Ectodermal cell (in vitro differentiated cells): ENCODE measurements around the gene STRADA.

Experiments used
- H3K27ac ChIP-seq: 2 replicates; pipeline ENCODE4 v1.7.0; 2013; ENCODE audit warnings: mild to moderate bottlenecking, low read depth, low read length; ENCODE audit not compliant: insufficient read depth, poor library complexity, severe bottlenecking
- H3K27me3 ChIP-seq: 2 replicates; pipeline ENCODE4 v1.7.0; 2013; ENCODE audit warnings: mild to moderate bottlenecking, low read length; ENCODE audit not compliant: insufficient read depth, control insufficient read depth, poor library complexity, severe bottlenecking
- H3K36me3 ChIP-seq: one replicate; pipeline ENCODE4 v1.7.0; 2013; ENCODE audit warnings: low read length; ENCODE audit not compliant: control insufficient read depth, insufficient read depth
- H3K4me1 ChIP-seq: one replicate; pipeline ENCODE4 v1.7.0; 2013; ENCODE audit warnings: low read length; ENCODE audit not compliant: control insufficient read depth, insufficient read depth
- H3K4me3 ChIP-seq: 2 replicates; pipeline ENCODE4 v1.7.0; 2013; ENCODE audit warnings: low read depth, low read length, control low read depth; ENCODE audit not compliant: insufficient read depth
- H3K9me3 ChIP-seq: 2 replicates; pipeline ENCODE4 v1.7.0; 2013; ENCODE audit warnings: mild to moderate bottlenecking, low read length, moderate library complexity; ENCODE audit not compliant: control insufficient read depth
- WGBS, 2 experiments: methylation state at CpG; one replicate each; pipeline ENCODE4 v1.1.7; 2013; ENCODE audit warnings: missing lambda C conversion rate in 2 of 2; 5-methylcytosine and 5-hydroxymethylcytosine counted together

STRADA gene

DNA sequence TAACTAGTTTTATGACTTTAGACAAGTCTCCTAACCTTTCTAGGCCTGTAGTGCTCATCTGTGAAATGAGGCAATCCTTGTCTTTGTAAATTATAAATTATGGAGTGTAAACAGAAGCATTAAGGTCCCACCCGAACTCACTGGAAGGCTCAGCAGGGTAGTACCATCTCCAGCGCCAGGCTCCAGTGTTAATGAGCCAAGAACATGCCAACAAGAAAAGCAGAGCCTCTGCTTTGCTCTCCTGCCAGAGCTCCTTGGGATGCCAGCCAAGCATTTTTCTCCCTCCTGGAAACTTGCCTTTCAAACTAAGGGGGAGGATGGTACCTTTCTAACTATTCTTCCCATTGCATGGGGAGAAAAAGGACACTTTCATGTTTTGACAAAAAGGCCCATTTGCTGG lies 56.6 kb downstream of the STRADA start:
- Histone ChIP-seq H3K4me1 (no peaks in the 10 kb centered on the region), H3K27me3 (no peaks in the 10 kb centered on the region), H3K4me3 (no peak overlapping the region), H3K9me3 (no peaks in the 10 kb centered on the region), H3K27ac (no peak overlapping the region), H3K36me3 (peaks cover 9% of the 10 kb centered on the region)
- WGBS, 2 experiments, result 91 to 97% methylated on average over 2 of the region's 2 CpGs

GRCh38 chr17:63682981-63683380 lies 58.6 kb downstream of the STRADA start:
- no peaks in the 10 kb centered on the region for H3K9me3 ChIP-seq
- no peak overlapping the region for H3K4me3 ChIP-seq
- no peak overlapping the region for H3K27ac ChIP-seq
- no peaks in the 10 kb centered on the region for H3K36me3 ChIP-seq
- H3K4me1 ChIP-seq, result no peaks in the 10 kb centered on the region
- H3K27me3 ChIP-seq, result no peaks in the 10 kb centered on the region

- H3K4me1 ChIP-seq, result no peaks in the 10 kb centered on the region
- no peak overlapping the region for H3K27ac ChIP-seq
- no peak overlapping the region for H3K4me3 ChIP-seq
- no peaks in the 10 kb centered on the region for H3K27me3 ChIP-seq
- H3K9me3 ChIP-seq, result no peaks in the 10 kb centered on the region
- WGBS, 2 experiments, result 98 to 100% methylated on average over 1 of the region's 1 CpG
- H3K36me3 ChIP-seq, result no peaks in the 10 kb centered on the region
Measured at GRCh38 chr17:63682441-63682840, 59.2 kb downstream of the STRADA start.

- Histone ChIP-seq H3K4me1 (no peaks in the 10 kb centered on the region), H3K36me3 (no peaks in the 10 kb centered on the region), H3K9me3 (no peaks in the 10 kb centered on the region), H3K27me3 (no peaks in the 10 kb centered on the region), H3K4me3 (no peak overlapping the region), H3K27ac (no peak overlapping the region)
- 69 to 80% methylated on average over 8 of the region's 8 CpGs for WGBS, 2 experiments
Measured at GRCh38 chr17:63681530-63681929, 60.1 kb downstream of the STRADA start.

GRCh38 chr17:63680700-63681099 lies 60.9 kb downstream of the STRADA start:
- Histone ChIP-seq H3K27ac (no peak overlapping the region), H3K27me3 (no peaks in the 10 kb centered on the region), H3K36me3 (no peaks in the 10 kb centered on the region), H3K9me3 (no peaks in the 10 kb centered on the region), H3K4me1 (no peaks in the 10 kb centered on the region), H3K4me3 (no peak overlapping the region)
- WGBS, 2 experiments, result 88 to 89% methylated on average over 1 of the region's 1 CpG

- Histone ChIP-seq H3K36me3 (no peaks in the 10 kb centered on the region), H3K9me3 (no peaks in the 10 kb centered on the region), H3K4me3 (no peak overlapping the region), H3K27me3 (no peaks in the 10 kb centered on the region), H3K4me1 (no peaks in the 10 kb centered on the region), H3K27ac (no peak overlapping the region)
- WGBS, 2 experiments, result 95% methylated on average over 5 of the region's 5 CpGs
Measured at GRCh38 chr17:63679214-63679613, 62.4 kb downstream of the STRADA start.

- no peaks in the 10 kb centered on the region for H3K4me1 ChIP-seq
- H3K9me3 ChIP-seq, result no peaks in the 10 kb centered on the region
- no peaks in the 10 kb centered on the region for H3K27me3 ChIP-seq
- no peak overlapping the region for H3K27ac ChIP-seq
- no peak overlapping the region for H3K4me3 ChIP-seq
- H3K36me3 ChIP-seq, result no peaks in the 10 kb centered on the region
- WGBS, 2 experiments, result 95 to 96% methylated on average over 3 of the region's 3 CpGs
Measured at GRCh38 chr17:63676584-63676983, 65.0 kb downstream of the STRADA start.

DNA sequence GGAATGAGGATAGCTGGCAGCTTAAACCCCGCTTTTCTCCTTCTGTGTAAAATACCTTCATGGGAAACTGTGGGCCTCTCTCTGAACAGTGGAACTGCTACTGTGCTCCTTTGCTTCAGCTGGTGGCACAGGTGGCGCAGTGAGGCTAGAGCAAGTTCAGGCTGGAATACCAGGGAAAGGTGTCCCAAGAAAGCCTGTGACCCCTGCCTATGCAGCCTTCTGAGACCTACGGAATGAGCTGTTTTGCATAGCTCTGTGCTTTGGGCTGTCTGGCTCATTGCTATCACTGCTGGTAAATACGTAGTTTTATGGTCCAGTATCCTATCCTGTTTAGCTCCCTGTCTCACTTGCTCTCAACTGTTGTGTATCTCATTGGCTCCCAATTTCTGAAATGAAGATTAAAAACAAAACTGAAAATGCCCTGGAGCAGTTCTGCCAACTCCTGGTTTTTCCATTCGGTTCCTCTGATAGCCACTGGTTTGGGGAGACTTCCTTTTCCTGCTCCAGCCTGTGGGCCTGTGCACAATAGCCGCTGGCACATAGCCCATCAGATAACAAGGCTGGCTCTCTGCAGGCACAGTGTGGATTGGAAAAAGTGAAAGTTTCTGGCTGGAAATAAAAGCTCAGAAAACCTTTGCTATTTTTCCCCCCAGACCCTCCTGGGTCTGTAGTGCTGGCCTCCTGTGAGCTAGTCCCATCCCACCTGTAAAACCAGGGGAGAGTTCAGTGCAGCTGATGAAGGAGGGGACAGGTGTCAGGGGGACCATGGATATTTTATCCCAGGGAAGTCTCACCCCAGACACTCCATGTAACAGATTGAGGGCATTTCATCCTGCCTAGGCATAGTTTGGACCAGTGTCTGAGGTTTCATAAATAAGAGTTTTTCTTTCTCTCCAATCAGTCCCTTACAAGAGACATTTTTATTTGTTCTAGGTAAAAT lies 65.7 kb downstream of the STRADA start:
- Histone ChIP-seq H3K27me3 (no peaks in the 10 kb centered on the region), H3K4me1 (no peaks in the 10 kb centered on the region), H3K27ac (no peak overlapping the region), H3K36me3 (no peaks in the 10 kb centered on the region), H3K4me3 (no peak overlapping the region), H3K9me3 (no peaks in the 10 kb centered on the region)
- WGBS, 2 experiments, result 87 to 90% methylated on average over 6 of the region's 6 CpGs

GRCh38 chr17:63675231-63675606 lies 66.4 kb downstream of the STRADA start:
- WGBS, 2 experiments, result 59 to 68% methylated on average over 4 of the region's 4 CpGs
- H3K27ac ChIP-seq, result no peak overlapping the region

DNA sequence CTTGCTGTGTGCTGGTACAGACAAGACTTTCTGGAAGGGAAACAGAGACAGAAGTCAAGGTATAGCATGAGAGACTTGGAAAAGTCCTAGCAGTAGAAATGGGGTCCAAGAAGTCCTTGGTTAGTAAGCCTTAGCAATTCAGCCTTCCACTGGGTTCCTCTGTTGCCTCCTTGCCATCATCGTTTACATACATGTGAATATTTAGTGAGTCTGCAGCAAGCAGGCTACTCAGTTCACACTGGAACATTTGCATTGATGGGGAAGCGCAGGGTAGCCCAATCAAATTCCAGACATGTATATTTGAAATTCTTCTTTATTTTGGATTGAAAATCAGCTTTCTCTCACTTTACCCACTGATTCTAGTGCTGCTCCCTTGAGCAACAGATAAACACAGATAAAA lies 68.7 kb downstream of the STRADA start:
- 95 to 99% methylated on average over 2 of the region's 2 CpGs for whole genome bisulfite sequencing, 2 experiments
- no peak overlapping the region for H3K27ac ChIP-seq
- no peaks in the 10 kb centered on the region for H3K4me1 ChIP-seq
- H3K9me3 ChIP-seq, result no peaks in the 10 kb centered on the region
- H3K4me3 ChIP-seq, result no peak overlapping the region
- no peaks in the 10 kb centered on the region for H3K36me3 ChIP-seq
- no peaks in the 10 kb centered on the region for H3K27me3 ChIP-seq

More at GRCh38 chr17:63675231-63675606, 66.4 kb downstream of the STRADA start:
- Histone ChIP-seq H3K36me3 (no peaks in the 10 kb centered on the region), H3K4me1 (no peaks in the 10 kb centered on the region), H3K27me3 (no peaks in the 10 kb centered on the region), H3K9me3 (no peaks in the 10 kb centered on the region), H3K4me3 (no peak overlapping the region)
